Neural cell (in vitro differentiated cells): ENCODE results near the gene SH3RF1. TPM values are rescaled to one million over a fixed set of nuclear protein-coding genes. Genes with fewer than 3 reads are reported as not detected.

Experiments used
- H2AFZ ChIP-seq: fragments of 200-600, 300-800 bp; sonication (generic), shearing (Covaris generic); 2 replicates; pipeline ENCODE4 v1.6.0; 2014; ENCODE audit warnings: low read depth, mild to moderate bottlenecking, antibody characterized with exemption, low read length, moderate library complexity
- H3F3A ChIP-seq: fragments of 200-600 bp; shearing (Covaris generic); 2 replicates; pipeline ENCODE4 v1.6.1; 2016; ENCODE audit warnings: mild to moderate bottlenecking, moderate library complexity, mixed read lengths, antibody characterized with exemption, low read length; ENCODE audit not compliant: insufficient read depth, poor library complexity, severe bottlenecking
- H3K27ac ChIP-seq: fragments of 200-600, 300-800 bp; sonication (generic), shearing (Covaris generic); 2 replicates; pipeline ENCODE4 v1.5.1; 2014; ENCODE audit warnings: mild to moderate bottlenecking, low read length, moderate library complexity
- H3K27me3 ChIP-seq: fragments of 300-800, 200-600 bp; sonication (generic), shearing (Covaris generic); 2 replicates; pipeline ENCODE4 v1.6.0; 2014; ENCODE audit warnings: mild to moderate bottlenecking, low read depth, low read length, moderate library complexity; ENCODE audit not compliant: insufficient read depth
- H3K36me3 ChIP-seq: fragments of 300-800, 200-600 bp; sonication (generic), shearing (Covaris generic); 2 replicates; pipeline ENCODE4 v1.5.1; 2014; ENCODE audit warnings: mild to moderate bottlenecking, antibody characterized with exemption, low read length, moderate library complexity; ENCODE audit not compliant: insufficient read depth
- H3K4me2 ChIP-seq: fragments of 300-800, 200-600 bp; sonication (generic), shearing (Covaris generic); 2 replicates; pipeline ENCODE4 v1.6.0; 2014; ENCODE audit warnings: mild to moderate bottlenecking, low read length
- H3K4me3 ChIP-seq: fragments of 300-800, 200-600 bp; sonication (generic), shearing (Covaris generic); 2 replicates; pipeline ENCODE4 v1.5.1; 2014; ENCODE audit warnings: mild to moderate bottlenecking, low read length, moderate library complexity
- H3K79me2 ChIP-seq: fragments of 200-600 bp; shearing (Covaris generic); replicated peaks from 2 replicates; pipeline ENCODE4 v1.6.0; 2014; ENCODE audit warnings: mild to moderate bottlenecking, low read length, moderate library complexity; ENCODE audit not compliant: insufficient read depth
- H3K9ac ChIP-seq: fragments of 300-800, 200-600 bp; sonication (generic), shearing (Covaris generic); 2 replicates; pipeline ENCODE4 v1.6.1; 2016; ENCODE audit warnings: mild to moderate bottlenecking, low read length, mixed read lengths
- H3K9me2 ChIP-seq: fragments of 200-600 bp; shearing (Covaris generic); 2 replicates; pipeline ENCODE4 v1.6.1; 2016; ENCODE audit warnings: mild to moderate bottlenecking, low read length, mixed read lengths; ENCODE audit not compliant: insufficient read depth
- H3K9me3 ChIP-seq: fragments of 200-600, 300-800 bp; sonication (generic), shearing (Covaris generic); 2 replicates; pipeline ENCODE4 v1.6.1; 2016; ENCODE audit warnings: mild to moderate bottlenecking, mixed run types, low read length, moderate library complexity, mixed read lengths
- H4K20me1 ChIP-seq: fragments of 200-600 bp; shearing (Covaris generic); 2 replicates; pipeline ENCODE4 v1.6.1; 2016; ENCODE audit warnings: mild to moderate bottlenecking, mixed run types; ENCODE audit not compliant: insufficient read depth
- EP300 ChIP-seq: fragments of 450-650 bp; conservative IDR thresholded peaks from 2 replicates; pipeline ENCODE4 v1.6.1; 2014; ENCODE audit warnings: antibody characterized with exemption, mild to moderate bottlenecking, moderate library complexity; ENCODE audit not compliant: poor library complexity, severe bottlenecking
- EZH2 ChIP-seq: fragments of 200-600, 300-800 bp; shearing (Covaris generic), sonication (generic); IDR thresholded peaks from 2 replicates; pipeline ENCODE4 v1.6.1; 2014; ENCODE audit warnings: antibody characterized with exemption, low read length, borderline replicate concordance, mild to moderate bottlenecking; ENCODE audit not compliant: insufficient read depth, poor library complexity, severe bottlenecking
- MXI1 ChIP-seq: fragments of 450-650 bp; conservative IDR thresholded peaks from 2 replicates; pipeline ENCODE4 v1.6.1; 2014; ENCODE audit warnings: antibody characterized with exemption, mild to moderate bottlenecking; ENCODE audit not compliant: poor library complexity, severe bottlenecking
- POLR2AphosphoS5 ChIP-seq: IDR thresholded peaks from 2 replicates; pipeline ENCODE4 v1.6.1; 2012
- RAD21 ChIP-seq: fragments of 450-650 bp; conservative IDR thresholded peaks from 2 replicates; pipeline ENCODE4 v1.6.1; 2014; ENCODE audit warnings: antibody characterized with exemption, mild to moderate bottlenecking, moderate library complexity
- REST ChIP-seq: IDR thresholded peaks from 2 replicates; pipeline ENCODE4 v1.6.1; 2012; ENCODE audit warnings: borderline replicate concordance
- SMC3 ChIP-seq: fragments of 450-650 bp; conservative IDR thresholded peaks from 2 replicates; pipeline ENCODE4 v1.6.1; 2014; ENCODE audit warnings: antibody characterized with exemption, mild to moderate bottlenecking, moderate library complexity; ENCODE audit not compliant: poor library complexity
- TAF1 ChIP-seq: IDR thresholded peaks from 2 replicates; pipeline ENCODE4 v1.6.1; 2012; ENCODE audit warnings: low read depth
- polyA plus RNA-seq: library from polyadenylated mRNA; depleted of rRNA; stranded (reverse); fragments of >200 nt; gene quantifications from 2 replicates; pipeline ENCODE4 v1.2.3, GENCODE V29; 2014
- TF ChIP-seq, protein P1 (sequence below): fragments of 450-650 bp; IDR thresholded peaks from 2 replicates; pipeline ENCODE4 v1.5.1; 2014; ENCODE audit warnings: antibody characterized with exemption, mild to moderate bottlenecking, moderate library complexity; ENCODE audit not compliant: poor library complexity, severe bottlenecking

Gene SH3RF1
- polyA plus RNA-seq, 1 donor from 2014 or later: 3.1 TPM

DNA sequence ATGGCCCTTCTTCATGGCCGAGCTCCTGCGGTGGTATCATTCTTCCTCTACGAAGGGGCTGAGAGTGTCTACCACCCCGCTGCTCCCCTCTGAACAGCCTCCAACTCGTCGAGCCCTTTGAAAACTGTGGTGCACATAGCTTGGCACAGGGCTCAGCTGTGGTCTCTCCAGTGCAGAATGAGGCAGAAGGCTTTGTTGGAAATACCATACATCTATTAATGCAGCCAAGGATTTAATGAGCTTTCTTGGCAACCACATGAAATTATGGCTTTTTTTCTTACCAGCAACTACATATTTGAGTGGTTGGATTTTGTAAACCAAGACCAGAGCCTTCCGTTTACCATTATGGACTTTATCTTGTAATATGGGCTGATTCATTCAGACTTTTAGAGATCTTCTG, 199.0 kb downstream of the SH3RF1 start:
- no peaks in the 10 kb centered on the region for H3K79me2 ChIP-seq
- no peaks in the 10 kb centered on the region for H3K9me3 ChIP-seq
- no peak overlapping the region for H2AFZ ChIP-seq
- H3K27me3 ChIP-seq: no peaks in the 10 kb centered on the region
- H3K9me2 ChIP-seq: no peaks in the 10 kb centered on the region
- no peak overlapping the region for H3K4me2 ChIP-seq
- H3K36me3 ChIP-seq: no peaks in the 10 kb centered on the region
- H3F3A ChIP-seq: no peaks in the 10 kb centered on the region
- H4K20me1 ChIP-seq: no peaks in the 10 kb centered on the region
- TF ChIP-seq MXI1: no peak
- no peak for TF ChIP-seq RAD21
- TF ChIP-seq EZH2: no peak
- TF ChIP-seq REST: no peak
- TF ChIP-seq, protein P1, sequence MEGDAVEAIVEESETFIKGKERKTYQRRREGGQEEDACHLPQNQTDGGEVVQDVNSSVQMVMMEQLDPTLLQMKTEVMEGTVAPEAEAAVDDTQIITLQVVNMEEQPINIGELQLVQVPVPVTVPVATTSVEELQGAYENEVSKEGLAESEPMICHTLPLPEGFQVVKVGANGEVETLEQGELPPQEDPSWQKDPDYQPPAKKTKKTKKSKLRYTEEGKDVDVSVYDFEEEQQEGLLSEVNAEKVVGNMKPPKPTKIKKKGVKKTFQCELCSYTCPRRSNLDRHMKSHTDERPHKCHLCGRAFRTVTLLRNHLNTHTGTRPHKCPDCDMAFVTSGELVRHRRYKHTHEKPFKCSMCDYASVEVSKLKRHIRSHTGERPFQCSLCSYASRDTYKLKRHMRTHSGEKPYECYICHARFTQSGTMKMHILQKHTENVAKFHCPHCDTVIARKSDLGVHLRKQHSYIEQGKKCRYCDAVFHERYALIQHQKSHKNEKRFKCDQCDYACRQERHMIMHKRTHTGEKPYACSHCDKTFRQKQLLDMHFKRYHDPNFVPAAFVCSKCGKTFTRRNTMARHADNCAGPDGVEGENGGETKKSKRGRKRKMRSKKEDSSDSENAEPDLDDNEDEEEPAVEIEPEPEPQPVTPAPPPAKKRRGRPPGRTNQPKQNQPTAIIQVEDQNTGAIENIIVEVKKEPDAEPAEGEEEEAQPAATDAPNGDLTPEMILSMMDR: no peak
- no peak for TF ChIP-seq POLR2AphosphoS5
- no peak for TF ChIP-seq SMC3
- no peak for TF ChIP-seq TAF1
- no peak for TF ChIP-seq EP300
- no peak overlapping the region for H3K27ac ChIP-seq
- H3K4me3 ChIP-seq: no peak overlapping the region
- no peak overlapping the region for H3K9ac ChIP-seq

- Histone ChIP-seq H3K36me3 (no peaks in the 10 kb centered on the region), H3K4me2 (no peak overlapping the region), H3K9me2 (no peaks in the 10 kb centered on the region), H3K4me3 (no peak overlapping the region), H3K79me2 (no peaks in the 10 kb centered on the region), H3K27me3 (no peaks in the 10 kb centered on the region), H3K27ac (no peak overlapping the region), H3K9me3 (no peaks in the 10 kb centered on the region), H3K9ac (no peak overlapping the region), H3F3A (no peaks in the 10 kb centered on the region), H4K20me1 (no peaks in the 10 kb centered on the region), H2AFZ (no peak overlapping the region)
- TF ChIP-seq EZH2 (no peak), TAF1 (no peak), REST (no peak), POLR2AphosphoS5 (no peak), SMC3 (no peak), RAD21 (no peak), EP300 (no peak), MXI1 (no peak)
- TF ChIP-seq, protein P1: no peak
Observed at GRCh38 chr4:169070895-169071218, 199.9 kb downstream of the SH3RF1 start.
